ENCODE measurements around the gene GPX7. TPM values are rescaled to one million over a fixed set of nuclear protein-coding genes. Genes with fewer than 3 reads are reported as not detected.

The GPX7 gene
- total RNA-seq, 4 donors from 2014 or later: 1.7 to 13.0 (median 6.6) TPM

GRCh38 chr1:52588535-52588934, 13.6 kb upstream of the GPX7 start:
- peaks cover 11 to 13% of the 10 kb centered on the region in 2 donors for H3K4me1 ChIP-seq
- DNase-seq (no peak), ATAC-seq (no peak)
- H3K9me3 ChIP-seq: no peaks in the 10 kb centered on the region
- H3K27ac ChIP-seq: no peak overlapping the region
- H3K4me3 ChIP-seq: no peak overlapping the region
- H3K36me3 ChIP-seq: no peaks in the 10 kb centered on the region
- no peak for TF ChIP-seq CTCF (IDR thresholded peaks at IDR 0.05 in 4 of 5, conservative IDR thresholded peaks at IDR 0.05 in 1 of 5)
- TF ChIP-seq POLR2A (IDR thresholded peaks at IDR 0.05): no peak
- intact Hi-C loops (cut with DNase I; ENCODE audit: low total_unique reads): no loop called here
- in situ Hi-C loops (cut with MboI; ENCODE audit: low sequenced_read_pairs in 4 of 4): no loop called here
- no peaks in the 10 kb centered on the region for H3K27me3 ChIP-seq

DNA sequence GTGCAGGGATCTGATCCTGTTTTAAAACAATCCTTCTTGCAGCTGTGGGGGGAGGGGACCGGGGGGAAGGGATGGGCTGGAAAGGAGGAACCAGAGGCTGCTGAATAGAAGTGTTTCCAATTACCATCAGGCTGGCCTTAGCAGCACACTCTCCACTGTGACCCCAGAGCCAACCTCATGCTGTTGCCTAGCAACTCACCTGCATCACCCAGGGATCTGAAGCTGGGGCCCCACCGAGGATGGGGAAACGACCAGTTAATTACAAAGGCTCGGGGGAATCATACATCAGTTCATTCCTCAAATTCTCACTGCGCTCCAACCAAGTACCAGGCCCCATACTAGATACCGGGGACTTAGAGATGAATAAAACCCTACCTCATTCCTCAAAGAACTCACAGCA, 11.9 kb upstream of the GPX7 start:
- TF ChIP-seq POLR2A (IDR thresholded peaks at IDR 0.05) (no peak), CTCF (IDR thresholded peaks at IDR 0.05 in 4 of 5, conservative IDR thresholded peaks at IDR 0.05 in 1 of 5) (no peak)
- no peaks in the 10 kb centered on the region for H3K9me3 ChIP-seq
- no peaks in the 10 kb centered on the region for H3K36me3 ChIP-seq
- DNase-seq: no peak
- H3K4me3 ChIP-seq: no peak overlapping the region
- in situ Hi-C loops (cut with MboI; ENCODE audit: low sequenced_read_pairs in 4 of 4) (no loop called here), intact Hi-C loops (cut with DNase I; ENCODE audit: low total_unique reads) (no loop called here)
- peaks cover 19 to 20% of the 10 kb centered on the region in 2 donors for H3K4me1 ChIP-seq
- H3K27me3 ChIP-seq: no peaks in the 10 kb centered on the region
- ATAC-seq: no peak
- no peak overlapping the region for H3K27ac ChIP-seq

- ATAC-seq: peak; percentile 72 to 91
- peaks cover 19 to 20% of the 10 kb centered on the region in 2 donors for H3K4me1 ChIP-seq
- intact Hi-C loops (cut with DNase I; ENCODE audit: low total_unique reads): no loop called here
- no peak for DNase-seq
- in situ Hi-C loops (cut with MboI; ENCODE audit: low sequenced_read_pairs in 4 of 4): no loop called here
- no peaks in the 10 kb centered on the region for H3K27me3 ChIP-seq
- no peaks in the 10 kb centered on the region for H3K9me3 ChIP-seq
- no peak for TF ChIP-seq CTCF (IDR thresholded peaks at IDR 0.05 in 4 of 5, conservative IDR thresholded peaks at IDR 0.05 in 1 of 5)
- no peak for TF ChIP-seq POLR2A (IDR thresholded peaks at IDR 0.05)
- no peak overlapping the region for H3K4me3 ChIP-seq
- H3K27ac ChIP-seq: peak overlapping the region; percentile 62 to 75 (median 68)
- no peaks in the 10 kb centered on the region for H3K36me3 ChIP-seq
Measured at GRCh38 chr1:52592637-52593323, 9.4 kb upstream of the GPX7 start.

- no peak for TF ChIP-seq POLR2A (IDR thresholded peaks at IDR 0.05)
- in situ Hi-C loops (cut with MboI; ENCODE audit: low sequenced_read_pairs in 4 of 4) (no loop called here), intact Hi-C loops (cut with DNase I; ENCODE audit: low total_unique reads) (no loop called here)
- Histone ChIP-seq H3K4me3 (no peak overlapping the region), H3K27me3 (no peaks in the 10 kb centered on the region), H3K9me3 (no peaks in the 10 kb centered on the region), H3K36me3 (no peaks in the 10 kb centered on the region), H3K27ac (peak overlapping the region; percentile 62 to 75 (median 68)), H3K4me1 (peaks cover 19 to 20% of the 10 kb centered on the region in 2 donors)
- DNase-seq (no peak), ATAC-seq (no peak)
Measured at GRCh38 chr1:52593495-52593894, 8.7 kb upstream of the GPX7 start.

- Histone ChIP-seq H3K4me3 (no peak overlapping the region), H3K27me3 (no peaks in the 10 kb centered on the region), H3K27ac (peak overlapping the region in 2 of 4 donors; percentile 65 to 70), H3K36me3 (no peaks in the 10 kb centered on the region), H3K4me1 (peaks cover 19 to 30% of the 10 kb centered on the region in 2 donors), H3K9me3 (no peaks in the 10 kb centered on the region)
- in situ Hi-C loops (cut with MboI; ENCODE audit: low sequenced_read_pairs in 4 of 4) (no loop called here), intact Hi-C loops (cut with DNase I; ENCODE audit: low total_unique reads) (no loop called here)
- DNase-seq (no peak), ATAC-seq (no peak)
- no peak for TF ChIP-seq CTCF (IDR thresholded peaks at IDR 0.05 in 4 of 5, conservative IDR thresholded peaks at IDR 0.05 in 1 of 5)
- no peak for TF ChIP-seq POLR2A (IDR thresholded peaks at IDR 0.05)
Measured at GRCh38 chr1:52595061-52595460, 7.1 kb upstream of the GPX7 start.
